ENCODE results near the gene MED6. TPM values are rescaled to one million over a fixed set of nuclear protein-coding genes. Genes with fewer than 3 reads are reported as not detected.

Gene MED6
- polyA plus RNA-seq, 1 donor from 2014 or later: 46.6 TPM

GRCh38 chr14:70594461-70594860 lies 6.0 kb downstream of the MED6 start:
- no peak overlapping the region for H3K4me2 ChIP-seq (ENCODE audit: low read length)
- no peak overlapping the region for H2AFZ ChIP-seq (ENCODE audit: low read depth, low read length)
- H3K27me3 ChIP-seq (ENCODE audit: insufficient read depth, low read depth, low read length): no peaks in the 10 kb centered on the region
- TF ChIP-seq REST (IDR thresholded peaks at IDR 0.05; ENCODE audit: borderline replicate concordance) (no peak), EZH2 (IDR thresholded peaks at IDR 0.05; ENCODE audit: borderline replicate concordance, insufficient read depth, low read length, poor library complexity, severe bottlenecking) (no peak), MXI1 (conservative IDR thresholded peaks at IDR 0.05; ENCODE audit: poor library complexity, severe bottlenecking) (no peak), SMC3 (conservative IDR thresholded peaks at IDR 0.05; ENCODE audit: poor library complexity) (no peak)
- H3K9me2 ChIP-seq (ENCODE audit: insufficient read depth, low read length): no peaks in the 10 kb centered on the region
- H3K79me2 ChIP-seq (replicated peaks; ENCODE audit: insufficient read depth, low read length): peaks cover 41% of the 10 kb centered on the region
- no peaks in the 10 kb centered on the region for H3K36me3 ChIP-seq (ENCODE audit: insufficient read depth, low read length)
- no peaks in the 10 kb centered on the region for H3K9me3 ChIP-seq (ENCODE audit: low read length)
- H3K27ac ChIP-seq (ENCODE audit: low read length): no peak overlapping the region
- no peaks in the 10 kb centered on the region for H3F3A ChIP-seq (ENCODE audit: insufficient read depth, low read length, poor library complexity, severe bottlenecking)
- H3K9ac ChIP-seq (ENCODE audit: low read length): no peak overlapping the region
- no peaks in the 10 kb centered on the region for H4K20me1 ChIP-seq (ENCODE audit: insufficient read depth)
- H3K4me3 ChIP-seq (ENCODE audit: low read length): no peak overlapping the region

GRCh38 chr14:70585231-70585630 lies 15.2 kb downstream of the MED6 start:
- H3K9me3 ChIP-seq (ENCODE audit: low read length): no peaks in the 10 kb centered on the region
- H3K4me3 ChIP-seq (ENCODE audit: low read length): no peak overlapping the region
- no peak overlapping the region for H3K4me2 ChIP-seq (ENCODE audit: low read length)
- no peaks in the 10 kb centered on the region for H3K27me3 ChIP-seq (ENCODE audit: insufficient read depth, low read depth, low read length)
- H2AFZ ChIP-seq (ENCODE audit: low read depth, low read length): no peak overlapping the region
- H3K79me2 ChIP-seq (replicated peaks; ENCODE audit: insufficient read depth, low read length): no peaks in the 10 kb centered on the region
- TF ChIP-seq SMC3 (conservative IDR thresholded peaks at IDR 0.05; ENCODE audit: poor library complexity) (no peak), CTCF (IDR thresholded peaks at IDR 0.05; ENCODE audit: poor library complexity, severe bottlenecking) (no peak), EP300 (conservative IDR thresholded peaks at IDR 0.05; ENCODE audit: poor library complexity, severe bottlenecking) (no peak), POLR2AphosphoS5 (IDR thresholded peaks at IDR 0.05) (no peak), RAD21 (conservative IDR thresholded peaks at IDR 0.05) (peak; percentile 14), EZH2 (IDR thresholded peaks at IDR 0.05; ENCODE audit: borderline replicate concordance, insufficient read depth, low read length, poor library complexity, severe bottlenecking) (no peak), MXI1 (conservative IDR thresholded peaks at IDR 0.05; ENCODE audit: poor library complexity, severe bottlenecking) (no peak), TAF1 (IDR thresholded peaks at IDR 0.05; ENCODE audit: low read depth) (no peak)
- no peaks in the 10 kb centered on the region for H3K9me2 ChIP-seq (ENCODE audit: insufficient read depth, low read length)
- no peaks in the 10 kb centered on the region for H4K20me1 ChIP-seq (ENCODE audit: insufficient read depth)
- no peaks in the 10 kb centered on the region for H3F3A ChIP-seq (ENCODE audit: insufficient read depth, low read length, poor library complexity, severe bottlenecking)
- H3K9ac ChIP-seq (ENCODE audit: low read length): no peak overlapping the region
- H3K36me3 ChIP-seq (ENCODE audit: insufficient read depth, low read length): peaks cover 12% of the 10 kb centered on the region
- H3K27ac ChIP-seq (ENCODE audit: low read length): no peak overlapping the region
